Measurements from ENCODE around the gene SAP130.

DNA sequence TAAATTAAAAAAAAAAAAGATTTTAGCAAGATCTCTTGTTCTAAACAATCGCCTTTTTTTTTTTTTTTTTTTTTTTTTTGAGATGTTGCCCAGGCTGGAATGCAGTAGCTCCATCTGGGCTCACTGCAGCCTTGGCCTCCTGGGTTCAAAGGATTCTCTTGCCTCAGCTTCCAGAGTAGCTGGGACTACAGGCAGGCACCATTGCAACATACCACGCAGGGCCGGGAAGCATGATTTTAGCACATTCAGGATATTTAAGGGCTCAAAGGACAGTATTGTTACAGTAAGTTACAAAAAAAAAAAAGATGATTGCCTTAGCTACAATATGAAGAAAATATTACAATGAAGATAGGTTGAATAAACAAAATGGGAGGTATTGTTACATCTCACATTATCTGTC lies 29.5 kb upstream of the SAP130 start:
- TF ChIP-seq NRF1 (IDR thresholded peaks at IDR 0.05; ENCODE audit: low read depth, low read length) (no peak), SP1 (IDR thresholded peaks at IDR 0.05; ENCODE audit: low read depth, low read length) (no peak), POLR2A (IDR thresholded peaks at IDR 0.05; ENCODE audit: control extremely low read depth in 1 of 2, low read depth in 2 of 2, low read length in 2 of 2) (no peak)
- TF ChIP-seq, protein P1, sequence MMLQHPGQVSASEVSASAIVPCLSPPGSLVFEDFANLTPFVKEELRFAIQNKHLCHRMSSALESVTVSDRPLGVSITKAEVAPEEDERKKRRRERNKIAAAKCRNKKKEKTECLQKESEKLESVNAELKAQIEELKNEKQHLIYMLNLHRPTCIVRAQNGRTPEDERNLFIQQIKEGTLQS (IDR thresholded peaks at IDR 0.05; ENCODE audit: insufficient read depth, low read depth, low read length): no peak

Data from H1 (cell line).